Measurements from ENCODE around the gene PPT1.

PPT1 gene

DNA sequence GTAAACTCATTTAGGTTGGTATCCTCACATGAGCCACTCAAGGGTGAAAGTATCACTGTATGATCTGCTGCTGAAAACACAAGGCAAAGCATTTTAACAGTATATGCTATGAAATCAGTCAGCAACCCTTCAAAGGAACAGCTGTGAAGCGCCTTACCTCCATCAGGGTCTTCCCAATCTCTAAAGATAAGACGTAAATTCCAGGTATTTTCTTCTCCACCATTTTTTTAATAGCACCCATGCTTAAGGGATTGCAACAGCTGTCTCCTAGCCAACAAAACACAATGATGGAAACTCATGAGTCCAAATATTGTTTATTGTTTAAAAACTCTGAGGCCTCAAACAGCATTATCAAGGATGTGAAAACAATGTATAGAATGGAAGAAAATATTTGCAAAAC lies 4.8 kb downstream of the PPT1 start:
- DNase-seq: no peak

DNA sequence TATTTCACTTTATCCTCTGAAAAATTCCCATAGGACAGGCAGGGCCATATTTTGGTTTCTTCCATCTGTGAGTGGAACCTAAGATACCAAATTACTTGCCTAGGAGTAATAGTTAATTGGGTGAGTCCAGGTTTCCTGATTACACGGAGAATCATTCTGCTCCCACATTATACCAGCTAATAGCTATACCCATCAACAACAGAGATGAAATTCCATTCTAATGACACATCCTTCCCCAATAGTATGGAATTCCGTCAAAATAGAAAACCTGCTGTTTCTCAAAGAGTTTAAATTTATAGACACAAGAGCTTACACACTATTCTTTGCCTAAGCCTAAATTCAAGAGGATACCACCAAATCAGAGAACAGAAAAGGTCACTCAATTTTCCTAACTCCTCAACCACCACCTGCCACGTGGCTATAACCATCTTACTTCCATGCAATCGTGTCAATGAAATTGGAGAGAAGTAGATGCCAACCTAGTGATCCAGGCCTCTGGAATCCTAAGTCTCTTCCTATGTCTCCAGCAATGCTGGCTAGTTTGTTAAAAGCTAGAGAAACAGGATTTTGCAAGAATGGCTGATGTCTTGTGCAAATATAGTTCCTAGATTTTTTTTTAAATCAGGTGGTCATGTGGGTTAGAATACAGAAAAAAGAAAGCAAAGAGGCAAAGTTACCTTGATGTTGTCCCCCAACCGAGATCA lies 6.2 kb downstream of the PPT1 start:
- no peak for DNase-seq

DNA sequence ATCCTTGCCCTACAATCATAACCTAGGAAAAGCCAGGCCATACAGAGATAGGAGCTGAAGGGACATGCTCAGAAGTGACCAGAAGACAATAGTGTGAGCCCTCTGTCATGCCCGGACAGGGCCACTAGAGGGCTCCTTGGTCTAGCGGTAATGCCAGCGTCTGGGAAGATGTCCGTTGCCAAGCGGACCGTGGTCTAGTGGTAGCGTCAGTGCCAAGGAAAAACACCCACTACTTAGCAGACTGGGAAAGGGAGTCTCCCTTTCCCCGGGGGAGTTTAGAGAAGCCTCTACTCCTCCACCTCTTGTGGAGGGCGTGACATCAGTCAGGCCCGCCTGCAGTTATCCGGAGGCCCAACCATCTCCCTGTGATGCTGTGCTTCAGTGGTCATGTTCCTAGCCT lies 12.3 kb downstream of the PPT1 start:
- DNase-seq: peak in 2 of 6 experiments; percentile 12 to 21

DNA sequence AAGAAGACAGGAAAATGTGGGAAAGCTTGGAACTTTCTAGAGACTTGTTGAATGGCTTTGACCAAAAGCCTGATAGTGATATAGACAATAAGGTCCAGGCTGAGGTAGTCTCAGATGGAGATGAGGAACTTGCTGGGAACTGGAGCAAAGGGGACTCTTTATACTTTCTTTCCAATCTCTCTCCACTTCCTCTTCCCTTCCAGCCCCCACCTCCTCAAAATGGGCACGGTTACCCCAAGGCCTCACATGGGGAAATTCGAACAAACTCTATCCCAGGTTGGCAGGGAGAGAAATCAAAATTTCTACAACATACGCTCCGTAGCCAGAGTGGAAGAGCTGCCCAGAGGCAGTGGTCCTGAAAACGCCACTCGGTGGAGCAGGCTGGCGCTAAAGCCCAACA lies 15.2 kb downstream of the PPT1 start:
- no peak for DNase-seq

DNA sequence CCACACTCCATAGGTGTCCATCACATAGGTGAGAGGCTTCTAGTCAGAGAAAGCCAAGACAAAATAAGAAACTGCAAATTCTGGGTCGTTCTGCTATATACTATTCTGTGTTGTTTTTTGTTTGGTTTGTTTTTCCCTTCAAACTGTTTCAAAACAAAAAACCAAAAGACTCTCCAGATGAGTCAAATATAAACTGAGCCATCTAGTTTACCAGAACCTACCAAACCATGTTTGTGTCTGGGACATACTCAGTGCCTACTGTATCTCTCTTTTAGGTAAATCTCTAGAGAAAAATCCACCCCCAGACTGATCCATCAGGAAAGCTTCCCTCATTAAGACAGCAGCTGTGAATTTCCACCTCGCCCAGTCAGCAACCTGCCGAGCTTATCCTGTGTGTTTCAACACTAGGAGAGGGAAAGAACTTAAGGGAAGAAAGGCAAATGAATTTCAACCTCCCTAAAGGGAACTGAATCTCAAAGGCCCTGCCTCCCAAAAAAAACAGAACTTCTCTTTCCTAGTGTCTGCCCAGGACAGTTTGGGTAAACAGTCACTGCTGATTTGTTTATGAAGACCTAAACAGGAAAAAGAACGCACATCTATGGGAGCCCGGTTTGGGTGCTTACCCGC lies 17.2 kb downstream of the PPT1 start:
- DNase-seq: no peak

DNA sequence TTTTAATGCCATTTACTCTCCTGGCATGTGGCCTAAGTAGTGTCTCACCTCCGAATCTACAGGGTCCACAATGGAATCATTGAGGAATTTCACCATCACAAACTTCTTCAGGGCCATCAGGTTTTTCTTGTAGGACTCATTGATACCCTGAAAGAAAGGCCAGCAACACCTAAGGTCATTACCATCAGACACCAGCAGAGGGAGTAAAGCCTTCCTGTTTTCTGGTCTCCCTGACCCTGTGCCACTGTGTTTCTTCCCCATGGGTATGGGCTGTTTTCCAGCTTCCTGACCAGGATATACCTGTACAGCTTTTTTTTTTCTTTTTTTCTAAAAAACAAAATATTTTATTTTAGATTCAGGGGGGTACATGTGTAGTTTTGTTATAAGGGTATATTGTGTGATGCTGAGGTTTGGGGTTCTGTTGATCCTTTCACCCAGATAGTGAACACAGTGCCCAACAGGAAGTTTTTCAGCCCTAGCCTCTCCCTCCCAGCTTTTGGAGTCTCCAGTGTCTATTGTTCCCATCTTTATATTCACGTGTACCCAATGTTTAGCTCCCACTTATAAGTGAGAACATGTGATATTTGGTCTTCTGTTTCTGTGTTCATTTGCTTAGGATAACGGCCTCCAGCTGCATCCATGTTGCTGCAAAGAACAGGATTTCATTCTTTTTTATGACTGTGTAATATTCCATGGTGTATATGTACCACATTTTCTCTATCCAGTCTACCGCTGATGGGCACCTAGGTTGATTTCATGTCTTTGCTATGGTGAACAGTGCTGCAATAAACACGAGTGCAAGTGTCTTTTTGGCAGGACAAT lies 18.3 kb downstream of the PPT1 start:
- DNase-seq: peak; percentile 8 to 69 (median 20)

DNA sequence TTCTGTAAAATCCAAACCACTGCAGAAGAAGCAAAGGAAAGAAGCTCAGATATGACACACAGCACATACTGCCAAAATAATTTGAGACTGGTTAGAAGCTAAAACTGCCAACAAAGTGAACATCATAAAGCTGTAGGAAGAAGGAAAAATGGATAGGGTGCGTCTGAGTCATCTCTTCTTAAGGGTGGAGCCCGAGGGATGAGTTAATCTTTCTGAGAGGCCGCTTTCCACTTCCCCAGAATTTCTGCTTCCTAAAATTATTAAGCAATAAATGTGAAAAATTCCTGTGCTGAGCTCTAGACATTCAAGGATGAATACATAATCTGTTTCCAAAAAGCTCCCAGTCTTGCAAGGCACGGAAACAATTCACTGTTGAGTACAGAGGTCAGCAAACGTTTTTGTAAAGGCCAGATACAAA lies 20.1 kb downstream of the PPT1 start:
- DNase-seq: no peak

DNA sequence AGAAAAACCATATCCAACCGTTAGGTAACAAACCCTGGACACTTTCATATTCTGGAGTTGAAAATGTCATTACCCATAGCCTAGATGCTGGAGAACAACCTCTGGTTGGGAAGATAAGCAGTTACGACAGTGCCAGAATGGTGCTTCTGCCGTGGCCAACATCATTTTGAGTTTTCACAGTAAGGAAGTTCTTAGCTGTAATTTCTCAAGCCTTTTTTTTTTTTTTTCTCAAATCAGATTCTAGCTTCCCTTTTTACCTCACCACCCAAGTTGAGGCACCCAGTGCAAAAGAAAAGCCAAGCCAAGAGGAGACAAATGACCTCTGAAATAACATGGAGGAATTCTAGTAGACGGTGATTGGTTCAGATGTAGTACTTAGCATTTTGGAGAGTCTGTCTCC lies 21.8 kb downstream of the PPT1 start:
- DNase-seq: no peak

DNA sequence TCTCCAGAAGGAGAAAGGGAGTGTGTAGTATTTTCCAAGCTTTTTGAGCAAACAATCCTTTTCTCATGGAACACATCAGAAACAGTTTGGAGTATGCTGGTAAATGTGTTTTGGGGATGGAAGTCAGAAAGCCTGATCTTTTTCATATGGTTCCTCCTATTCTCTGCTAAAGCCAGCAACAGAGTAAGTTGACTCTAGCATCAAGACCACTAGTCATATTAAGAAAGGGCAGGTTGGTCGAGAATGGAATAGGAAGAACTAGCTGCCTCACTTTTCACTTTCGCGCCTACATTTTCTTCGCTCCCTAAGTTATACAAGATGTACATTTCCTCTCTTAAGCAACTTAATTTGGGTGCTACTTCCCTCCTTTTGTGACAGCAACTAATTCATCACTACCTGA lies 24.0 kb downstream of the PPT1 start:
- no peak for DNase-seq

DNA sequence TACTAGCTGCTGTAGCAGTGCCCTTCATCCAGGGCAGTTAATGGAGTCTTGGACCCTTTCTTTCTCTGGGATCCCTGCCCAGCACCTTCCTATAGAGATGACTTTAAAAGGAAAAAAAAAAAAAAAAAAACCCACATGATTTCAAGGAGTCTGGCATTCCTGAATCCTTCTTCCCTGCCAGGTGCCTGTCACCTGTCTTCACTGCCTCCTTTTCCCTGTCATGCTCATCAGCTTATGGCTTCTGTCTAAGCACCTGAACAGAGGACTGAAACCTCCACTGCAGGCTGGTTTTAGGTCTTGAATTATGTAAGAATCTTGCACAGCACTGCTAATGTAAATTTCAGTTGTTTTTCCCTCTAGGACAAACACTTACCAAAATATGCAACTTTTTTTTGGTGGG lies 24.9 kb downstream of the PPT1 start:
- DNase-seq: no peak

DNA sequence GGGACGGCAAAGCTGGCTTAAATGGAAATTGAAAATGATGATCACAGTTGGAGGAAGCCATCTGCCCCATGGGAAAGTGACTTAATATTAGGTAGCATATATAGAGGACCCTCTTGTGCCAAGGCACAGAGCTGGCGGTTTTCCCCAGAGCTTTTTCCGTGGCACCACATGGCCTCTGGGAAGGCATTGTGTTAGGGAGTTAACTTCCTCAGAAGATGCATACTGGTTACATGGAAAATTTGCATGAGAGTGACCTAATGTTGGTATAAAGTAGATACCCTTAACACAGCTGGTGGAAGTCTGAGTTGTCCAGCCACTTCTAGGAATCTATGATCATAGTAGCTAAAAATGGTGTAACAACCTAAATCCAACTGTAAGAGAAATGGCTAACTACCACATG lies 29.2 kb downstream of the PPT1 start:
- DNase-seq: no peak

DNA sequence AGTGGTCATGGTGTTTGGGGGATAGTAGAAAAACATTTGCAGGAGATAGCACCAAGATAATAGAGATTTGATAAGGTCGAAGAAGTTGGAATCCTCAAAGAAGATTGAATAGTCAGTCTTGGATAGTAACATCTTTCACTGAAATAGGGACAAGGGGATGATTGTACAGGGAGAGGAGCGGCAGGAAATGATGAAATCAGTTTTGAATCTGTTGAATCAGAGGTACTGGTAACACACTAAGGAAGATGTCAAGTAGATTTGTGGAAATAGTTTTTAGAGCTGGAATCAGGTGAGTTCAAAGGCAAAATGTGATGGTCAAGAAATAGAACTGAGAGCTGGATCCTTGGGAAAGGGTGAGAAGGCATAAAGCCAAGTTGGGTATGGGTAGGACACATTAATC lies 30.0 kb downstream of the PPT1 start:
- DNase-seq: no peak

DNA sequence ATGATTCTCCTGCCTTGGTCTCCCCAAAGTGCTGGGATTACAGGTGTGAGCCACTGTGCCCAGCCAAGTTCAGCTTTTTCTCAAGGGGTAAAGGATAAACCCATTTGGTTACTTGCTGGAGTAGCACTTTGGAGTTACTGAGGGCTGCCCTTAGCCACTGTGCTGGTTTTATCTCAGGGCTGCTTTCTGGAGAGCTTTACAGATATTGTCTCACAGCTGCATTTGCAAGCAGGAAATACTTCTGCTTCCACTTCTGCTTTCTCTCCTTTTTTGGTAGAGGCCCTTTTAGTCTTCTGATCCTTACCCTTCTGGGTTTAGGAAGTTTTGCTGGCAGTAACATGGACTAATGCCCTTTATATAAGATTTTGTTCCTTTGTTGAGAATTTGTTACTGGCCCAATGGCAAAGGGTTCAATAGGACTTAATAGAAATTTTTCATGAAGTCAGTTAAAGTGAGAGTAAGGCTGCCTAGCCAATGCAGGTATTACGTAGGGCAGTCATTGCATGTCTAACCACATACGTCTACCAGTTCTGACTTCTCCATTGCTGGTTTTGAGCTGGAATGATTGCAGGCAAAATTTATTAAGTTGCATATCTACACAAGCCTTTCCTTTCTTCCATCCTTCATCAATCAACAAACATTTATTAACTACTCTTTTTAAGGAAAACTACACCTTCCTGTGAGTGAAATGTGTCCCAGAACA lies 32.1 kb downstream of the PPT1 start:
- peak in 1 of 6 experiments; percentile 26 for DNase-seq

DNA sequence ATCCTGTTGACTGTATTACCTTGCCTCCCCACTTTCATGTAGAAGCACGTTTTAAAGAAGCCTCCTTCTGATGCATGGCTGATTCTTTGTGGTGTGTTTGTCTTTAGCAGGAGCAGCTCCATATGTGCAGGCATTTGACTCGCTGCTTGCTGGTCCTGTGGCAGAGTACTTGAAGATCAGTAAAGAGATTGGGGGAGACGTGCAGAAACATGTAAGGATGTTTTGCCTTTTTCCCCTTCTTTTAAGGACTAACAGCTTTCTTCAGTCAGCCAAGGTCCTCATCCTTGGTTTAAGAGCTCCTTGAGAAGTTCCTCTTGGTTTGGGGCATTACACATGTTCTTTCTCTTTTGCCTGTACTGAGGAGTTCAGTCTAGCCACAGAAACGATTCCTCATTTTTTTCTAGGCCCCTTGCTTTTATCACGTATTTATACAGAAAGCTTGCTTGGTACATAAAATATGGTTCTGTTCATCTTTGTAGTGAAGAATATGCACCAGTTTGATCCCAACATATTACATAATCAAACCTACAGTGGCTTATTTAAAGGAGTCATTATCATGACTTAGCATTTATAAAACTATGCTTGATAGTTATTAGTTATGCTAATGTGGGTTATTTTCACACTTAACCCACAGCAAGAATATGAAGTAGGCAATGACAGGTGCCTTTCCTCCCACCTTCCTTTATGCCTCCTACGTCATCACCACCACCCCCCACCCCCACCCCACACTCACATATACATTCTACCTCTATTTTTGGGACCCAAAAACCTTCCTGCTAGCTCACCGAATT lies 36.9 kb downstream of the PPT1 start:
- DNase-seq: peak in 1 of 6 experiments; percentile 30

DNA sequence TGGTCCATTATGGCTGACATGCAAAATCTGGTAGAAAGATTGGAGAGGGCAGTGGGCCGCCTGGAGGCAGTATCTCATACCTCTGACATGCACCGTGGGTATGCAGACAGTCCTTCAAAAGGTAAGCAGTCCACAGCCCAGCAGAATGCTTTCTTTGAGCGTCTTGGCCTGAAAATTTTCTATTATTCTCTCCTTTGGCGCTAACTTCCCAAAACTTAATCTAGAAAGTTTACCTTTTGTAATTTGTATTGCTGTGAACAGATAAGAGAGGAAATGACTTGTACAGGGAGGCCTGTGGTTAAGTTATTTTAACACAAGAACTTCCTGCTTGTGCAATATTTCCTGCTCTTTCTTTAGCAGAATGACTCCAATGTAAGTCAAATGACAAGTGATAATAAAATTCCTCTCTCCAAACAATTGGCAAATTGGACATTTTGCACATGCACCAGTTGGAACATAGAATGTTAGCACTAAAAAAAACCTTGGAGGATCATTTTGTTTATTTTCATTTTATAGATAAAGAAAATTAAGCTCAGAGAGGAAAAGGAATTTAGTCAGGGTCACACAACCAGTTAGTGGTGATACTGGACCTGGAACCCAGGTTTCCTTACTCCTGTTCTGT lies 37.6 kb downstream of the PPT1 start:
- DNase-seq: peak in 3 of 6 experiments; percentile 42 to 59 (median 56)

DNA sequence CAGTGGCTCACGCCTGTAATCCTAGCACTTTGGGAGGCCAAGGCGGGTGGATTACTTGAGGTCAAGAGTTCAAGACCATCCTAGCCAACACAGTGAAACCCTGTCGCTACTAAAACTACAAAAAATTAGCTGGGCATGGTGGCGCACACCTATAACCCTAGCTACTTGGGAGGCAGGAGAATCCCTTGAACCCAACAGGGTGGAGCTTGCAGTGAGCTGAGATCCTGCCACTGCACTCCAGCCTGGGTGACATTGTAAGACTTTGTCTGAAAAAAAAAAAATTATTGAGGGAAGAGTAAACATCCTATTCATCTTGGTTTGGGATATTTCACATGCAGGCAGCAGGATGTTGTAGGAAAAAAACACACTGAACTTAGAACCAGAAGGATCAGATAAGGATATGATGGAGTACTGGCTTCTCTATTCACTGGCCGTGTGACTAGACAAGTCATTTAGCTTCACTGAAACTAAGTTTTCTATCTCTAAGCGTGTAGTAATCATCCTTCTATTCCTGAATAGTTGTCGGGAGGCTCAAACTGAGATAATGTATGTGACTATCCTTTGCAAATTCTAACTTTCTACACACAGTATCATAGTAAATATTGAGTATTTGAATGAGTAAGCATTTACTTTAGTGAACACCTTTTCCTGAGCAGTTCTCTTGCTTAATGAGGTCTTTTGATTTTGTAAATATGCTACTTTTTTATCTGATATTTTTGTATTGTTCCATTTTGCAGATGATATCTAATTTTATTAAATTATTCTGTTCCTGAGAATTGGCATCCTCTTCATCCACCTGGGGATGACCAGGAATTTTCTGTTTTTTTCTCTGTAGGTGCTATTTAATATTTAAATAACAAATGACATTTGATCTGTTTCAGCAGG lies 38.4 kb downstream of the PPT1 start:
- no peak for DNase-seq

DNA sequence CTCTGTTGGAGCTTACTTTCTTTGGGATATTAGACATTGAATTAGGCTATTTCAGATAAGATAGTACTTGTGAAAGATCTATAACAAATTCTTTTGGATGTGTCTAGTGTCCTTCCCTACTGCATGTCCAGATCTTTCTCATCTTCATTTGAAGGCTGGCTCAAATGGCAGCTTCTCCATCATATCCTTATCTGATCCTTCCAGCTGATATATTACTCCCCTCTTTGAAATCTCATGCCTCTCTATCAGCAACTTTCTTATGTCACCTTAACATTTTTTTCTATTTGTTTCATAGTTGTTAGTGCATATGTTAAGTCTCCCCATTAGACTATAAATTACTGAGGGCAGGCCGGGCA lies 39.0 kb downstream of the PPT1 start:
- DNase-seq: no peak

DNA sequence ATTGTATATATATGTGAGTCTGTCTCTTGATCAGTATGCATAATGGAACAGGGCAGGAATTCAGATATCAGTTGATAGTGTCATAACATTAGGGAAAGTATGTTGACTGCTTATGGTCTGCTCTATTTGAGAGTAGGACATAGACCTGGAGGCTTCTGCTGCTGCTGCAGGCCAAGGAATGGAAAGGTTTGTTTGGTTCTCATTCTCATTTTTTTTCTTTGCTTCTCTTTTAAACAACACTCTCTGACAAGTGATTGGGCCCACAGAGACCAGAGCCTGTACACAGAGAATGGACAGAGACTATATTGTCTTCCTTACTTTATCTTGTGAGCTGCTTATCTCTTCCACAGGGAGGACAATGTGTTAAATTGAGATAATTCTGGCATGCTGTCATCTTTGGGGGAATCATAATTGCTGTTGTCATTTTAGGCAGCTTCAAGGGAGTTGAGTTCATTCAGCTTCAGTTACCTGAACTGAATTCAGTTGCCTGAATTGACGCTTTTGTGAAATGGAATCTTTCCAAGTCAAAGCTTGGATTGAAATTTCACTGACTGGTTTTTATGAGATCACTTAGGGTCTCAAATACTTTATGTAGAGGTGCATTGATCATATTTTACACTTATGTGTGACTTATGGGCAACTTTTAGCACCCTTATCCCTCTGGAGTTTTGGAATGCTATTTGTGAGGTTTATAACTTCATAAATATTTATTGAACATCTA lies 39.6 kb downstream of the PPT1 start:
- no peak for DNase-seq

DNA sequence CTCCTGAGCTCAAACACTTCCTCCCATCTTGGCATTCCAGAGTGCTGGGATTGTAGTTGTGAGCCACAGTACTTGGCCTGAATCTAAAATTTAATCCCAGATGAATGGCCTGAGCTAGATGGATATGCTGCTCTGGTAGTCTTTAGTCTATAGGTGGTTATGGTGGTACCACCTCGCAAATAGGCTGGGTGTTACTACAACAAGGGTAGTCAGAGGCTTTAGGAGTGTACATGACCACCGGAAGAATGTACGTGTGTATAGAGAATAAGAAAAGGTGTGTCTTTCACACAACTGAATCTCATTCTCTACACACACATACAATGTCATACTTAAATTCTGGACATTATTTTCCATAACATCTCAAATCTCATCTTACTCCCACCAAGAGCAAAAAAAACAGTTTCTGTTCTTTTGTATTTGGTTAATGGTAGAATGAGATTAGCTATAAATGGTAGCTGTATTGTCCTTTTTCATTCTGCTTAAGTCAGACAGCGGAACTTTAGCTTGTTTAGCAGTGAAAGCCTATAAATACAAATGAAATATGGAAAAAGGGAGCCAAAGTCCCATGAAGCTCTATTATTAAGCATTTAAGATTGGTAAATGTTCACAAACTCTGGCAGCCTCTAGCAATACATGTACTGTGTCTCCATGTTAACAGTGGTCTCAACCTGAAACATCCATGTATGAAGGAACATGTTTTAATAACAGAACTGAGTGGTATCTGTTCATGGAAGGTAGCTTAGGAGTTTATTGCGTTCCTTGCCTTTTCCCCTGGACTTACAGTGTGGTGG lies 40.3 kb downstream of the PPT1 start:
- DNase-seq: no peak

All from stimulated activated naive CD4-positive, alpha-beta T cell (primary cell).